ENCODE measurements around the gene NARS2.
A peak's percentile ranks its signal among the peaks of the same experiment; 100 is the strongest.

Gene NARS2, protein sequence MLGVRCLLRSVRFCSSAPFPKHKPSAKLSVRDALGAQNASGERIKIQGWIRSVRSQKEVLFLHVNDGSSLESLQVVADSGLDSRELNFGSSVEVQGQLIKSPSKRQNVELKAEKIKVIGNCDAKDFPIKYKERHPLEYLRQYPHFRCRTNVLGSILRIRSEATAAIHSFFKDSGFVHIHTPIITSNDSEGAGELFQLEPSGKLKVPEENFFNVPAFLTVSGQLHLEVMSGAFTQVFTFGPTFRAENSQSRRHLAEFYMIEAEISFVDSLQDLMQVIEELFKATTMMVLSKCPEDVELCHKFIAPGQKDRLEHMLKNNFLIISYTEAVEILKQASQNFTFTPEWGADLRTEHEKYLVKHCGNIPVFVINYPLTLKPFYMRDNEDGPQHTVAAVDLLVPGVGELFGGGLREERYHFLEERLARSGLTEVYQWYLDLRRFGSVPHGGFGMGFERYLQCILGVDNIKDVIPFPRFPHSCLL

GRCh38 chr11:78574386-78575381, at the start of gene NARS2:
TSS of gene NARS2 (minus strand) at chr11:78574864. CDS start at chr11:78574488, 376 bp downstream.
- no peak for TF ChIP-seq CTCF (IDR thresholded peaks at IDR 0.05; ENCODE audit: low read depth, low read length)
- TF ChIP-seq, protein P1, sequence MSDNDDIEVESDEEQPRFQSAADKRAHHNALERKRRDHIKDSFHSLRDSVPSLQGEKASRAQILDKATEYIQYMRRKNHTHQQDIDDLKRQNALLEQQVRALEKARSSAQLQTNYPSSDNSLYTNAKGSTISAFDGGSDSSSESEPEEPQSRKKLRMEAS (IDR thresholded peaks at IDR 0.05; ENCODE audit: low read depth, low read length), result peak; percentile 96
- peak; percentile 89 for TF ChIP-seq MYC (IDR thresholded peaks at IDR 0.05; ENCODE audit: low read depth, low read length)
- peak; percentile 86 for TF ChIP-seq POLR2A (IDR thresholded peaks at IDR 0.05; ENCODE audit: extremely low read depth, insufficient read length)

GRCh38 chr11:78622666-78623065, 48.0 kb upstream of the NARS2 start:
- TF ChIP-seq, protein P1 (IDR thresholded peaks at IDR 0.05; ENCODE audit: low read depth, low read length), result no peak
- no peak for TF ChIP-seq MYC (IDR thresholded peaks at IDR 0.05; ENCODE audit: low read depth, low read length)
- TF ChIP-seq POLR2A (IDR thresholded peaks at IDR 0.05; ENCODE audit: extremely low read depth, insufficient read length), result no peak
- TF ChIP-seq CTCF (IDR thresholded peaks at IDR 0.05; ENCODE audit: low read depth, low read length), result no peak
- DNase-seq (ENCODE audit: low read depth), result no peak
- no peak overlapping the region for H3K4me3 ChIP-seq (ENCODE audit: low read depth, low read length)

More at GRCh38 chr11:78574386-78575381, at the start of gene NARS2:
- peak within 1 kb of the TSS; percentile 88 for H3K4me3 ChIP-seq (ENCODE audit: low read depth, low read length)
- peak; percentile 99 for DNase-seq (ENCODE audit: low read depth)

DNA sequence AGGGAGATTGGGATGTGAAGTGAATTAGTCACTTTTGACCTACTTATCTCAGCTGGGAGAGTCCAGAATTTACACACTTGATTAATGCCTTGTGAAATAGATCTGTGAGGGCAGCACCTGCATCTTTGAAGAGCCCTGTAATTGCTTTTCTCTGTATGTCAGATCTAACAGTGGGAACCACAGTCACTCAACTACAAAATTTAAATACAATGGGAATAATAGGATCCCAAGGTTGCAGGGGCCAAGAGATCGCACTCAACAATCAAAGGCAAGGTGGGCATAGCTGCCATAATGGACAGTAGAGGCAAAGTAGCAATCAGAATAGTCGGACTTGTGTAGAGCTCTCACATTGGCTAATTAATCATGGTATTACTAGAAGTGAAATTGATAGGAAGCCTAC, 45.5 kb upstream of the NARS2 start:
- DNase-seq (ENCODE audit: low read depth), result no peak
- no peak for TF ChIP-seq CTCF (IDR thresholded peaks at IDR 0.05; ENCODE audit: low read depth, low read length)
- H3K4me3 ChIP-seq (ENCODE audit: low read depth, low read length), result no peak overlapping the region

- DNase-seq (ENCODE audit: low read depth), result no peak
- no peak overlapping the region for H3K4me3 ChIP-seq (ENCODE audit: low read depth, low read length)
- no peak for TF ChIP-seq CTCF (IDR thresholded peaks at IDR 0.05; ENCODE audit: low read depth, low read length)
Observed at GRCh38 chr11:78615724-78616123, 41.1 kb upstream of the NARS2 start.

DNA sequence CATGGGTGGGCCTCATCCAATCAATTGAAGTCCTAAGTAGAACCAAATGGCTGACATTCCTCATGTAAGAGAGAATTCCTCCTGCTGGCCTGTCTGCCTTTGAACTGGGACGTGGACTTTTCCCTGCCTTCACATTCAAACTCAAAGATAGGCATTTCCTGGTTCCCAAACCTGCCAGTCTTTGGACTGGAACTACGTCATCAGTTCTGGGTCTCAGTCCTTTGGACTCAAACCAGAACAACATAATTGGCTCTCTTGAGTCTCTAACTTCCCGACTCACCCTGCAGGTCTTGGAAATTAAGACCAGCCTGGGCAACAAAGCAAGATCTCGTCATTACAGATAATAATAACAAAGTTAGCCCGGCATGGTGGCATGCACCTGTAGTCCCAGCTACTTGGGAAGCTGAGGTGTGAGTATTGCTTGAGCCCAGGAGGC, 38.7 kb upstream of the NARS2 start:
- H3K4me3 ChIP-seq (ENCODE audit: low read depth, low read length), result no peak overlapping the region
- no peak for TF ChIP-seq POLR2A (IDR thresholded peaks at IDR 0.05; ENCODE audit: extremely low read depth, insufficient read length)
- TF ChIP-seq, protein P1 (IDR thresholded peaks at IDR 0.05; ENCODE audit: low read depth, low read length), result no peak
- TF ChIP-seq CTCF (IDR thresholded peaks at IDR 0.05; ENCODE audit: low read depth, low read length), result no peak
- no peak for TF ChIP-seq MYC (IDR thresholded peaks at IDR 0.05; ENCODE audit: low read depth, low read length)
- no peak for DNase-seq (ENCODE audit: low read depth)

Measured in NB4 (cell line).